Cardiac muscle cell (in vitro differentiated cells and primary cell): ENCODE results near the gene ORMDL3. TPM values are rescaled to one million over a fixed set of nuclear protein-coding genes. Genes with fewer than 3 reads are reported as not detected.

Experiments used
- DNase-seq, 2 donors: peaks; one replicate each; pipeline versions ENCODE4 v3.0.0 to v3.0.0-alpha.2; 2010 to 2017; ENCODE audit warnings: low read depth in 1 of 2, low spot score in 1 of 2
- H3K27ac ChIP-seq: fragments of 200-600 bp; sonication (generic); 2 replicates; pipeline ENCODE4 v1.5.1; 2016
- H3K27me3 ChIP-seq: fragments of 200-600 bp; sonication (generic); 2 replicates; pipeline ENCODE4 v1.6.0; 2016; ENCODE audit warnings: control low read depth
- H3K36me3 ChIP-seq: fragments of 200-600 bp; sonication (generic); 2 replicates; pipeline ENCODE4 v1.5.1; 2016; ENCODE audit warnings: control low read depth
- H3K4me1 ChIP-seq: fragments of 200-600 bp; sonication (generic); 2 replicates; pipeline ENCODE4 v1.8.1; 2017; ENCODE audit warnings: low read depth, mild to moderate bottlenecking, mixed run types
- H3K4me3 ChIP-seq: fragments of 200-600 bp; sonication (generic); 2 replicates; pipeline ENCODE4 v1.5.1; 2016; ENCODE audit warnings: mild to moderate bottlenecking
- H3K9me3 ChIP-seq: fragments of 200-600 bp; sonication (generic); 2 replicates; pipeline ENCODE4 v1.5.1; 2017; ENCODE audit warnings: low read depth, mild to moderate bottlenecking, control low read depth
- CTCF ChIP-seq: IDR thresholded peaks from 2 replicates; pipeline ENCODE4 v1.5.1; 2012; ENCODE audit warnings: low read depth, mild to moderate bottlenecking, low read length
- polyA plus RNA-seq: library from polyadenylated mRNA; unstranded; fragments of >200 nt; fragmentation: Nextera tagmentation; extraction: Ambion mirVana; gene quantifications from 2 replicates; pipeline ENCODE4 v1.2.1, GENCODE V29; 2016
- total RNA-seq: library from RNA; depleted of rRNA; stranded (reverse); fragments of >200 nt; gene quantifications from 2 replicates; pipeline ENCODE4 v1.2.3, GENCODE V29; 2016

The ORMDL3 gene
- total and polyA plus RNA-seq, 2 experiments from 2014 or later = 24.3 to 49.4 TPM

- no peaks in the 10 kb centered on the region for H3K36me3 ChIP-seq
- H3K4me3 ChIP-seq = no peak overlapping the region
- no peak for TF ChIP-seq CTCF
- DNase-seq = no peak
- H3K4me1 ChIP-seq = no peaks in the 10 kb centered on the region
- H3K9me3 ChIP-seq = no peaks in the 10 kb centered on the region
- peaks cover 3% of the 10 kb centered on the region for H3K27me3 ChIP-seq
- no peak overlapping the region for H3K27ac ChIP-seq
Observed at GRCh38 chr17:39971076-39971603, 43.7 kb upstream of the ORMDL3 start.

- H3K36me3 ChIP-seq = no peaks in the 10 kb centered on the region
- H3K4me3 ChIP-seq = no peak overlapping the region
- no peak for TF ChIP-seq CTCF
- H3K4me1 ChIP-seq = no peaks in the 10 kb centered on the region
- no peak for DNase-seq
- H3K27ac ChIP-seq = no peak overlapping the region
- H3K27me3 ChIP-seq = peaks cover 3% of the 10 kb centered on the region
- no peaks in the 10 kb centered on the region for H3K9me3 ChIP-seq
Observed at GRCh38 chr17:39970157-39970692, 42.8 kb upstream of the ORMDL3 start.

DNA sequence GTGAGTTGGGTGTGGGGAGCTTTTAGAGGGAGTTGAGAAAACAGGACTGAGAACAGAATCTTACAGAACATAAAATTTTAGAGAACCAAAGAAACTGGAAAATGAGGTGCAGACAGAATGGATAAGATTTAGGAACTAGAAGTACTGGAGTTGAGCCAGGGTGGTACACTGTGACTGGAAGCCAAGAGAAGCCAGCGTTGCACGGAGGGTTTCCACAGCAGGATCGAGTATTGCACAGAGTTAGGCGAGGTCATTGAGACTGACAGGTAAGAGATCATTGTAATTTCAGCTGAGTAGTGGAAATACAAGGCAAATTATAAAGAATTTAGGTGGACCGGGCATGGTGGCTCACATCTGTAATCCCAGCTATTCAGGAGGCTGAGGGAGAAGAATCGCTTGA, 42.0 kb upstream of the ORMDL3 start:
- H3K4me1 ChIP-seq = no peaks in the 10 kb centered on the region
- TF ChIP-seq CTCF = no peak
- H3K4me3 ChIP-seq = no peak overlapping the region
- H3K27ac ChIP-seq = no peak overlapping the region
- peaks cover 3% of the 10 kb centered on the region for H3K27me3 ChIP-seq
- no peaks in the 10 kb centered on the region for H3K9me3 ChIP-seq
- no peaks in the 10 kb centered on the region for H3K36me3 ChIP-seq
- no peak for DNase-seq

- DNase-seq = no peak
- TF ChIP-seq CTCF = no peak
- no peaks in the 10 kb centered on the region for H3K9me3 ChIP-seq
- H3K27me3 ChIP-seq = peaks cover 3% of the 10 kb centered on the region
- no peaks in the 10 kb centered on the region for H3K4me1 ChIP-seq
- H3K36me3 ChIP-seq = no peaks in the 10 kb centered on the region
- H3K4me3 ChIP-seq = no peak overlapping the region
- H3K27ac ChIP-seq = no peak overlapping the region
Observed at GRCh38 chr17:39968761-39969160, 41.4 kb upstream of the ORMDL3 start.

DNA sequence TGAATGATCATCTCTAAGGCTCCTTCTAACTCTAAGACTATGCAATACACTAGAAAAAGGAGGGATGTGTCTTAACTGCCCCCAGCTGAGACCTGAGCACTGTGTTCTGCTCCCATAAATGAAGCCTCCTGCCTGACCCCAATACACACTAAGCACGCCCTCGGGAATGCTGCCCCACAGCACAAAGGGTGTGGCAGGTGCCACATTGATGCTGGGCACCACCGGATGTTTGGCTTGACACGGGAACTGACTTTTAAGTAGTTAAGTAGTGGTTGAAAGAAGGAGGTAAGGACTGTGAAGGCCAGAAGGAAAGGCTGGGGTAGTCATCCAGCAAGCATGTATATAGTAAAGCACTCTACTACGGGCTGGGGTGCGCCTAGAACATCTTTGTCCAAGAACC, 39.4 kb upstream of the ORMDL3 start:
- no peak for DNase-seq
- no peak for TF ChIP-seq CTCF
- Histone ChIP-seq H3K27ac (no peak overlapping the region), H3K27me3 (peaks cover 3% of the 10 kb centered on the region), H3K36me3 (no peaks in the 10 kb centered on the region), H3K9me3 (no peaks in the 10 kb centered on the region), H3K4me3 (no peak overlapping the region), H3K4me1 (no peaks in the 10 kb centered on the region)
